Smooth muscle cell of bladder (primary cell): Measurements from ENCODE around the gene EPHA1. TPM values are rescaled to one million over a fixed set of nuclear protein-coding genes. Genes with fewer than 3 reads are reported as not detected.

Experiments
- total RNA-seq: library from RNA; depleted of rRNA; stranded (reverse); fragments of >200 nt; gene quantifications from 2 replicates; pipeline ENCODE4 v1.2.3, GENCODE V29; 2014

Gene EPHA1
- total RNA-seq: 0.09 and 0.14 TPM in 2 replicates

DNA sequence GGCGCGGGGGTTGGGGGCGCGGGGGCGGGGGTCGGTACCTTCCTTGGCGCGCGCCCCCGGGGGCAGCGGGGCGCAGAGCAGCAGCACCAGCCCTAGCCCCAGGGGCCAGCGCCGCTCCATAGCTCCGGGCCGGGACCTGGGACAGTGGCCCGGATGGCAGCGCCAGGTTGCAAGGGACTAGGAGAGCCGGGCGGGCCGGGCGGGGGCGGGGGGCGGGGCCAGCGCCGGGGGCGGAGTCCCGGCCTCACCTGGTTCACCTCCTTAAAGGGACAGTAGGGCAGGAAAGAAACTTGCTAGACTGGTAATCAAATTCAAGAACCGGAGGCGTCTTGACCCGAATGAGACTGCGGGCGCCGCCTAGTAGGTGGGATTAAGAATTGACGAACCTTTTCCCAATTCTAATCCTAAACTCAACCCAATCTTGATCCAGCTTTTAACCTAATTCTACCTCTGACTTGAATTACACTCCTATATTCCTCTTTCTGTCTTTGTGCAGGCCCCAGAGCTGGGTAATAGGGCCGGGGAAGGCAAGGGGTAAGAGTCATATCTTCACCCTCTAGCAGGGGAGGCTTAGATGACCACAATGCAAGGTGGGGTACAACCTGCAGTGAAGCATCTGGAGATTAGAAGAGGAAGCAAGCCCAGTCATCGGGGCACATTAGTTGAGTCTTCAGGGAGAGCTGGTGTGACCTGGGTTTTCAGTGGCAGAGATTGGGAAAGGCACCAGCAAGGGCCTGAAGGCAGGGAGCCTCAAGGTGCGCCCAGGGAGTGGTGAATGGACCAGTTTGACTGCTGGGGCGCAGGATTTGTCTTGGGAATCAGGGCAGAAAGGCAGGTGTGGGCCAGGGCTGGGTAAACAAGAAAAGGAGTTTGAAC, at the start of gene EPHA1:
EPHA1 (minus strand) TSS at position 171 of the 876 bp plus-strand sequence; CDS start at position 120, 51 bp downstream.

DNA sequence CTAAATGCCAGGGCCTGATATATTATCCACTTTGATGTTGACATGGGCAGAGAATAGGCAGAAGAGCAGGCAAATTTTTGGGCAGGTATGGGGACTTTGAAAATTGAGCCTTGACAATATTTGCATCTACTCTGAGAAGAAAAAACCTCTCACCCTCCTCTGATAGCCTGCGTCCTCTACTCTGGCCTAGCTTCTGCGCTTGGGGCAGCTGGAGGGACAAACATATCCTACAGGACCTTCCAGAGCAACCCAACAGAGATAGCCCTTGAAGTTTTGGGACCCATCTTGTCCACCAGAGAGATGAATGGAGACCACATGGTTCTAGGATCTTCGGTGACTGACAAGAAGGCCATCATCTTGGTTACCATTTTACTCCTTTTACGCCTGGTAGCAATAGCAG, 34.5 kb upstream of the EPHA1 start, which contains the start of gene TAS2R60:
TAS2R60 (plus strand) TSS at position 301 of the 400 bp plus-strand sequence; CDS start at position 301, 0 bp downstream.

DNA sequence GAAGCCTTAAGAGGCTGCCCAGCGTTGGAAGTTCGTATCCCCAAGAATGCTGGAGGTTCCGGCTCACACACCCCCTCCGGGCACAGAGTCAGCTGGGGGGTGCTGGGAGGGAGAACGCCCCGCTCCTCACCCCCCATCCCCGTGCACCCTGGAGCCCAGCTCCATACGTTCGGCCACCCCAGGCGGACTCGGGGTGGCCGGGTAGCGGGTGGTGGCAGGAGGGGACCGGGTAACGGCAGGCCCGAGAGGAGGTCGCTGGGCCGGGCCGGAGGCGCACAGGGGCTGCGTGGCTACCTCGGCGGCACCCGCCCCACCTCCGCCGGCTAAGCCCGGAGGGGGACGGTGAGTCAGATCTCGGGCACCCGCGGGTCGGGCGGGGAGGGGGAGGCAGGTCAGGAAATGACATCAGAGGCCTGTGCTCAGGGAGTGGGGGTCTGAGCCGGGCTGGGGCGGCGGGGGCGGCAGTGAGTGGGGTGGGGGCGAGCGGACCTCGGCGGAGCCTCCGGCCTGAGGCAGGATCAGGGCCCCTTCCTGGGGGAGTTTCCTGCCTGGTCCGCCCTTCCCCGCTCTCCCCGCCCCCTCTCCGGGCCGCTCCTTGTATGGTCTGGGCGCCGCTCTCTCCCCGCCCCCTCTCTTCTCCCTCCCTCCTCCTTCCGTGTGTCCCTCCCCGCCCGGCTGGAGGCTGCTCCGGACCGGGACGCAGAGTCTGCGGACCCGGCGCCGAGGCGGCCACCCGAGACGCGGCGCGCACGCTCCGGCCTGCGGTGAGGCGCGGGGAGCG, 27.8 kb downstream of the EPHA1 start, which contains the start of gene ZYX:
ZYX (plus strand) TSS at position 700 of the 781 bp plus-strand sequence. CDS start 227 bp downstream, outside the sequence.

DNA sequence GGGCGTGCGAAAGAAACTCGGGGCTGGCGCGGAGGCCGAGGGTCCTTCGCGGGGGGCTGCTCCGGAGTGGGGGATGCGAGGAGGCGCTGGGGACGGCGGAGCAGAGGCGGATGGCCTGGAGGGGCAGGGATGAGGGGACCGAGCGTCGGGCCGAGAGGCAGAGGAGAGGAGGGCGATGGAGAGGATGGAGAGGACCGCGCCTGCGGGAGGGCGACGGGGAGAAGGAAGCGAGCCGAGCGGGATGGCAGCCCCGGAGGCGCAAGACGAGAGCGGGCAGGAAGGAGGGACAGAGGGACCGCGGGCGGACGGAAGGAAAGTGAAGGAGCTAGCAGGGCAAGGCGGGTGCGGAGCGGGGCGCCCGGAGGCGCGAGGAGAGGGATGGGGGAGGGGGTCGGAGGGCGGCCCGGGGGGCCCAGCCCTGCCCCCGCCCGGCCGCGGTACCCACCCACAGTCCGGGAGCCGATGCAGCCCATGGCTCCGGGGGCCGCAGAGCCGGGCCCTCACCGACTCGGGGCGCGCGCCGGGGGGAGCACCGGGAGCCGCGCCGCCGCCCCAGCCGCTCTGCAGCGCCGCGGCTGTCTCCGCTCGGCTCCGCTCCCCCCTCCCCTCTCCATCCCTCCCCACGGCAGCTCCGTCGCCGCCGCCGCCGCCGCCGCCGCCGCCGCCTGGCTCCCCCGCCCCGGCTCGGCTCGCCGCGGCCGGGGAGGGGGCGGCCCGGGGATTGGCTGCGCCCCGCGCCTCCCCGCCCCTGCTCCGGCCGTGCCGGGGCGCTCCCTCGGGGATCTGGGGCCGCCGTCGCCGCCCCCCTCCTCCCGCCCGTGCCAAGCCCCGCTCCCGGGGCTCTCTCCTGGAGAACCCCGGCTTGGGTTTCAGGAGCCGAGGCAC, 46.3 kb downstream of the EPHA1 start, which contains the start of gene FAM131B:
FAM131B (minus strand) TSS at position 583 of the 885 bp plus-strand sequence; CDS start at position 473, 110 bp downstream.

Other genes with a start within 250 kb of the EPHA1 start
- gene TAS2R39, start 225.4 kb downstream of the EPHA1 start, total RNA-seq: not detected in 2 replicates
- gene TAS2R40, start 186.8 kb downstream of the EPHA1 start, total RNA-seq: not detected in 2 replicates
- gene GSTK1, start 145.4 kb downstream of the EPHA1 start, total RNA-seq: 82.6 and 83.4 TPM in 2 replicates
- not detected in 2 replicates for gene TMEM139, start 123.9 kb downstream of the EPHA1 start, total RNA-seq
- gene CASP2, start 120.5 kb downstream of the EPHA1 start, total RNA-seq: 4.0 and 5.4 TPM in 2 replicates
- 0.09 and 0.14 TPM in 2 replicates for gene CLCN1, start 92.7 kb downstream of the EPHA1 start, total RNA-seq
- gene FAM131B, start 46.1 kb downstream of the EPHA1 start, total RNA-seq: 1.00 and 1.9 TPM in 2 replicates
- gene ZYX, start 27.5 kb downstream of the EPHA1 start, total RNA-seq: 9.4 and 14.0 TPM in 2 replicates
- not detected in 2 replicates for gene TAS2R60, start 34.6 kb upstream of the EPHA1 start, total RNA-seq
- gene TAS2R41, start 69.0 kb upstream of the EPHA1 start, total RNA-seq: not detected in 2 replicates
- gene CTAGE15, start 162.9 kb upstream of the EPHA1 start, total RNA-seq: 0.14 and 0.18 TPM in 2 replicates
- gene TCAF2, start 212.1 kb upstream of the EPHA1 start, total RNA-seq: 2.4 and 2.6 TPM in 2 replicates